ENCODE data around the gene MAGI1.
"Not testable (repeated sequence)": the region's sequence is repeated elsewhere in the genome, so short reads cannot be mapped to it uniquely, and the experiment has no call there.

The MAGI1 gene

DNA sequence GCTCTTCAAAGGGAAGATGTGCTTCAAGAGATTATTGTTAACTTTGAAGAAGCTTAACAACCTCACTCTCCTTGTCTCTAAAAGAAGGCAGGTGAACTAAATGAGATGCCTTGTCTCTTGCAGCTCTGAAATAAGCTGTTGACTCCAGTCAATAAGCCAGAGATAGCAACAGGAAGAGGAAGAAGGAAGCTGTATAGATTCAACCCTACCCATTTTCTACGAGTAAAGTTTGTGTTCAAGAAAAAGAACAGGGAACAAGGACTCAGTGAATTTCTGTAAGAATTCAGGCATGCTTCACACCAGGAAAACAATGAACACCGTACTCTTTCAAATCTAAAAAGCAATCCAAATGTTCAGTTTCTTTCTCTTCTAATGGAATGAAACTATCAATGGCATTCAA, 503.5 kb downstream of the MAGI1 start:
- no peak for DNase-seq (ENCODE audit: low read depth, low spot score)

DNA sequence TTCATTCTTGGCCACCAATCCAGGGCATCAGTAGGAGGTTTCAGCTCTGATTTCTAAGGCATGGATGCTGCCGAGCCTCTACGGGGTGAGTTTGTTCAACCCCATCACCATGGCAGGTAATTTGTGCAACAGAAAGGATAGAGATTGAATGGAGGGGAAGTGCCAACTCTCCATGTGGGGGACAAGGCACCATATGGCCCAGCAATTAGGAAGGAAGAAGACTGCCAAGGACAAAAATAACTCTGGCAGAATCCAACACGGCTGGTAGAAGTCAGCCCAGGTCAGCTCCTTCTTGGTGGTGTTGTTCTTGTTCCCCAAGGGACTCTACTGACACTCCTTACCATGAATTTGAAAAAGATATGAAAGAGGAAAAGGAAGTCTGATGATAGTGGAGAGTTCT, 503.9 kb downstream of the MAGI1 start:
- no peak for DNase-seq (ENCODE audit: low read depth, low spot score)

DNA sequence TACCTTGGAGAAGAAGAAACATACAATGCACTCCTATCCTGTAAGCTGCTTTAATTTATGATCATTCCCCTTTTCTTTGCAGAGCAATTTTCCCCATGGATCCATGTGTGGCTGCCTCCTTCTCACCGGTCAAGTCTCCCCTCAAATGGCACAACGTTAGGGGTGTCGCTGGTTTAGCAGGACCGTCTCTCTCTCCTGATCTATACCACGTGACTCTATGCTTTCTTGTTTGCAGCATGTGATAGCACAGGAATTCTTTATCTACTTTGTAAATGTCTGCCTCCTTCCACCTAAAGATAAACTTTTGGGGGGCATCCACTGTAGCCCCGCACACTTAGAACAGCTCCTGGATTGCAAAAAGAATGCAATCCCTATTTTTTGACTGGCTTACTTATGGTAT, 506.0 kb downstream of the MAGI1 start:
- DNase-seq (ENCODE audit: low read depth, low spot score): no peak

DNA sequence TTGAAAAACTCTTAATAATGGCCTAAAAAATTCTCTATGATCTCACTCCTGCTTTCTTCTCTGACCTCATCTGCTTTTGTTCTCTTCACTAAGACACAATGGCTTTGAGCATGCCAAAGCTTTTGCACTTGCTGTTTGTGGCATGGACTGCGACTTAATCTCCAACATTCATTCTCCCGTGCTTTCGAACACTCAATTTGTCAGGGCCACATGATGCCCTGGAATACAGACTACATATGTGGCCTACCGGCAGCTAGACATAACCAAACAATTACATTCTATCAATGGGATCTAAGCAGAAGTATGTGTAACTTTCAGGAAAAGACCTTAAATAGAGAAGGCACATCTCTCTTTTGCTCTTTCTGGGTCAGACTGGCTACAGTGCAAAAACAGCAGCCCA, 506.5 kb downstream of the MAGI1 start:
- peak; percentile 53 for DNase-seq (ENCODE audit: low read depth, low spot score)

DNA sequence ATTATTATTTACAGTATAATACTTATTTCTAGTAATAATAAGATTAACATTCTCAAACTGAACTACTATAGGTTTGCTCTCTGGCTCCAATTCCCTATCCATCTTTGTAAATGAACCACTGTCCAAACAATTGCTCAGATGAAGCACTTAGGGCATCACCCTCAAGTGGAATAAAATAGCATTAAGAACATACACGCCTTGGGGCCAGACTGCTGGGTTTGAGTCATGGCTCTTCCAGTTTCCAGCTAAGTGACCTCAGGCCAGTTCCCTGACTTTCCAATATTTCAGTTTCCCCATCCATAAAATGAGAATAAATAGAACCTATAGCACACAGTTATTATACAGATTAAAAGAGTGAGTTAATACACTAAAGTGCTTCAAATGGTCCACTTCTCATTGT, 507.2 kb downstream of the MAGI1 start:
- no peak for DNase-seq (ENCODE audit: low read depth, low spot score)

DNA sequence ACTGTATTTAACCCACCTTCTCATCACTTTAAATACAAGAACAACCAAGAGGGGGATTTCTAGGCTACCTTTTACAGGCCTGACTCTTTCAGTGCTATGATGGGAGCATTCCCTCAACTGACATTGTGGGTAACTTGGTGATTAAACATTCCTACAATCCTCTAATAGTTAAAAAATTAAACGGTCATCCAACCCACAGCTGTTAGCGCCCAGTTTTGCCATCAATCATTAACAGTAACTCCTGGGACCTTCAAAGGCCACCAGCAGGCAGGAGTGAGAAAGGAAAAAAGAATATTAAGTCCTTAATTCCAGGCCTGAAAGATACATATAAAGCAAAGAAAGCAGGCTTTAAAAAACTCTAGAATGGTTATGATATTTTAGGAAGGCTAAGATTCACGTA, 512.1 kb downstream of the MAGI1 start:
- DNase-seq (ENCODE audit: low read depth, low spot score): no peak

DNA sequence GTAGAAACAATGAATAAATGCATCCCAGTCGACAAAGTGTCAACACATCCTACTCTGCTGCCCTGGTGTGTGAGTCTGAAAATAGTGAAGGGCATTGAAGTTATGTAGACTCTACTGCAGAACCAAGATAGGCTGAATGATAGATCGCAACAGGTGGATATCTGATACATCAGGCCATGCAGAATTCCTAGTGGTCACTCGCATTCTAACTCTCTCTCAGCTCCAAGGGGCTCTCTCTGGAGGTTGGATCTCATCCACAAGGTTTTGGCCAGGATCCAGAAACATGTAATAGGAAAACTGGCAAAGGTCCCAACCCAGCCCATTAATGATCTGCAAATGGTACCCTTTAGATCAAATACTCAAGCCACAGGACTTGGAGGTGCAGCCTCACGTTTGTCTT, 514.1 kb downstream of the MAGI1 start:
- no peak for DNase-seq (ENCODE audit: low read depth, low spot score)

DNA sequence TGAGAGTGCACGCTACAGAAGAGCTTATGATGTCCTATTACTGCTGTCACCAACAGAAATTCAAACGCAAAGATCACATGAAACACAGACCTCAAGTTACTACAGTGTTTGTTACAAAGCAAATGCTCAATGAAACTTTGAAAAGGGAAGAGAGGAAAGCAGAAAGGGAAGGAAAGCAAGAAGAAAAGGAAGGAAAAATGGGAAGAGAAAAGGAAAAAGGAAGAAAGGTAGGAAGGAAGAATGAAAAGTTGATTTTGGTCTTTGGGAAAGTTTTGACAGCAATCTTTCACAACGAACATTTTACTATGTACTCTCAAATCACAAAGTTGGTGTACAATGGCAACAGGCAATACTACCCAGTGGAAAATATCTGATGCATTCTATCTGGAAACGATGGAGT, 514.8 kb downstream of the MAGI1 start:
- DNase-seq (ENCODE audit: low read depth, low spot score): no peak

DNA sequence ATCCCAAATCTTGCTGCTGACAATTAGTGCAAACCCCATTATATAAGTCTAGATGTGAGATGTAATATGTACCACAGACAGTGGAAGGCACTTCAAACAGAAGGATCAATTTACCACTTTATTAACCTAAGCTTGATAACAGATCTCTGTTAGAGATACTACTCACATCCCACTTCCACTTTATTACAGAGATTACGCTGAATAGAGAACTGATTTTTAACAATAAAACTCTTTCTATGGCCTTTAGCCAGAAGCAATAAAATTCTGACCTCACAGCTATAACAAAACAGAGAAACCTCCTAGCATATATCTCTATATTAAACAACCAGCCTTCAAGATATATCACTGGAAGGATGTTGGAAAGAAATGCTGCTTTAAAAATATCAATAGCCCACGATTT, 517.7 kb downstream of the MAGI1 start:
- no peak for DNase-seq (ENCODE audit: low read depth, low spot score)

DNA sequence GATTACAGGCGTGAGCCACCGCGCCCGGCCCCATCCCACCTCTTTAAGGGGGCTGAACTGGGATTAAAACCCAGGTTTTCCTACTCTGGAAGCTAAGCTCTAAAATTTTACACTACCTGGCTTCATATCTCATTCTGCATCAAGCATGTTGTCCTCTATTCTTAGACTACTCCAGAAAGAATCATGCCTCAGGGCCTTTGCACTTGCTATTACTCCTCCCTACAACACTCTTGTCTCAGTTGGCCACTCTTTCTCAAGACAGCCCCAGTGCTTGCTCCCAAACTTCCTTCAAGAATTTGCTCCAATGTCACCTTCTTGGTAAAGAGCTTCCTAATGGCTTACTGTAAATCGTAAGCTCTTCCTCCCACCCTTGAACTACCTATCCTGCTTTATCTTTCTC, 521.7 kb downstream of the MAGI1 start:
- DNase-seq (ENCODE audit: low read depth, low spot score): no peak

DNA sequence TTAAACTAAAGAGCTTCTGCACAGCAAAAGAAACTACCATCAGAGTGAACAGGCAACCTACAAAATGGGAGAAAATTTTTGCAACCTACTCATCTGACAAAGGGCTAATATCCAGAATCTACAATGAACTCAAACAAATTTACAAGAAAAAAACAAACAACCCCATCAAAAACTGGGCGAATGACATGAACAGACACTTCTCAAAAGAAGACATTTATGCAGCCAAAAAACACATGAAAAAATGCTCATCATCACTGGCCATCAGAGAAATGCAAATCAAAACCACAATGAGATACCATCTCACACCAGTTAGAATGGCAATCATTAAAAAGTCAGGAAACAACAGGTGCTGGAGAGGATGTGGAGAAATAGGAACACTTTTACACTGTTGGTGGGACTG, 524.4 kb downstream of the MAGI1 start:
- not testable (repeated sequence) for DNase-seq (ENCODE audit: low read depth, low spot score)

DNA sequence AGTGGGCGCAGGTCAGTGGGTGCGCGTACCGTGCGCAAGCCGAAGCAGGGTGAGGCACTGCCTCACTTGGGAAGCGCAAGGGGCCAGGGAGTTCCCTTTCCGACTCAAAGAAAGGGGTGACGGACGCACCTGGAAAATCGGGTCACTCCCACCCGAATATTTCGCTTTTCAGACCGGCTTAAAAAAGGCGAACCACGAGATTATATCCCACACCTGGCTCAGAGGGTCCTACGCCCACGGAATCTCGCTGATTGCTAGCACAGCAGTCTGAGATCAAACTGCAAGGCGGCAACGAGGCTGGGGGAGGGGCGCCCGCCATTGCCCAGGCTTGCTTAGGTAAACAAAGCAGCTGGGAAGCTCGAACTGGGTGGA, 529.3 kb downstream of the MAGI1 start:
- not testable (repeated sequence) for DNase-seq (ENCODE audit: low read depth, low spot score)

DNA sequence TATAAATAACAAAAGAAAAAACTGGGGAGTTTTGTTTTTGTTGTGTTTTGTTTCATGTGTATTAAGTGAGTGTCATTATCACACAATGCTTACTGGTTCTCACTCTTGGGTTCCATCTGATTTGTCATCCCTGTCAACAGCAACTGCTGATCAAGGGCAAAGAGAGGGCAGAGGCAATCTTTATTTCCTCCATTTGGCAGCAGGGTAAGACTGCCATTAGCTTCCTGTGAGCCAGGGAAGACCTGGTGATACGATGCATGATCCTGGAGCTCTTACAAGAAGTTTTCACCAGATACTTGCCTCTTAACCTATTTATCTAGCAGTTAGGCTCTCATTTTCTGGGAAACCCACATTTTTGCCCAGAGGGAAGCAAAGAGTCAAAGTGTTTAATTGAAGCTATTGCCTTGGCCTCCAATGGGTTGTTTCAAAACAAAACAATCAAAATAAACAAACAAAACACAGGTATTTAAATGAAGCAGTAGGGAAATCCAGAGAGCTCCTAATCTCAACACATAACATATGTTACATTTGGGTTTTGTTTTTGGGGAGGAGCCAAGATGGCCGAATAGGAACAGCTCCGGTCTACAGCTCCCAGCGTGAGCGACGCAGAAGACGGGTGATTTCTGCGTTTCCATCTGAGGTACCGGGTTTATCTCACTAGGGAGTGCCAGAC, 529.8 kb downstream of the MAGI1 start:
- DNase-seq (ENCODE audit: low read depth, low spot score): no peak

DNA sequence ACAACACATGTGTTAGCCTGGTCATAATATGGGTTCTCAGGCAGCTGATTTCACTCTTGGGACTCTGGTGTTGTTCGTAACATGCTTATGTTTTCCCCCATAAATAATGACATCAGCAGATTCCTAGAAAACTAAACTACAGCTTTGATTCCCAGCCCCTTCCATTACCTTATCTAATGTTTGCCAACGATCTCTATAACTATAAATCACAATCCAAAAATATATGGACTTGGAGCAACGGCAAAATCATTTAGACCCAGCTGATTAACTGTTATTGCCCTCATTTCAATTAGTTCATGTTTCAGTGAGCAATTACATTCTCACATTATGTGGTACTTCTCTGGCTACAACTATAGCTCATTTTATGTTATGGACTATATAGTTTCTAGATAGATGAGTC, 531.3 kb downstream of the MAGI1 start:
- DNase-seq (ENCODE audit: low read depth, low spot score): no peak

DNA sequence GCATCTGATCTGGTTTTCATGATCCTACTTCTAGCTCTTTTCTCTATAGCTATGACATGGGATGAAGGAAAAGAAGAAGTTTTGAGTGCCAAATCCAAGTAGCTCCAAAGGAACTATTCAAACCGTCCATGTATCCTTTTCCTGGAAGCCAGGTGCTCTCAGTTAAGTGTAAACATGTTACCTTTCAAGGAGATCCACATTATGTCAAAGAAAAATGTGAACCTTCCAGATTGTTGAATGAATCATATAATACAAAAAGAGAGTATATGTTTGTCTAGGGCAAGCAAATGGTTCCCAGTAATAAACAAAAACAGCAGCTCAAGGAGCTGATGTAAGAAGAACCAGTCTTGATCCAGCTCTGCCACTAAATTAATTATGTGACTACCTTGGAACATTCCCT, 534.9 kb downstream of the MAGI1 start:
- no peak for DNase-seq (ENCODE audit: low read depth, low spot score)

DNA sequence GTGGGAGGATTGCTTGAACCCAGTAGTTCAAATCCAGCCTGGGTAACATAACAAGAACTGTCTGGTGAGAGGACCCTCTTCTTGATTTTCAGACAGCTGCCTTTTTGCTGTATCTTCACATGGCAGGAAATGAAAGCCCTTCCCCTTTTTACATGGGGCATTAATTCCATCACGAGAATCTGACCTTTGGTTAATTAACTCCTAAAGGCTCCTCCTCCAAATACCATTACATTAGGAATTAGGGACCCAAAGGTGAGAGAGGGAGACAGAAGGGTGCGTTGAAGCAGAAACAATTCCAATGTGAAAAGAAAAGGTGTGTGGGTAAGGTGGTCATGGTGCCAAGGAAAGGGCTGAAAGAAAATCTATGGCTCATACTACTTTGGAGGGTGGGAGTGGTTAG, 536.2 kb downstream of the MAGI1 start:
- DNase-seq (ENCODE audit: low read depth, low spot score): no peak

DNA sequence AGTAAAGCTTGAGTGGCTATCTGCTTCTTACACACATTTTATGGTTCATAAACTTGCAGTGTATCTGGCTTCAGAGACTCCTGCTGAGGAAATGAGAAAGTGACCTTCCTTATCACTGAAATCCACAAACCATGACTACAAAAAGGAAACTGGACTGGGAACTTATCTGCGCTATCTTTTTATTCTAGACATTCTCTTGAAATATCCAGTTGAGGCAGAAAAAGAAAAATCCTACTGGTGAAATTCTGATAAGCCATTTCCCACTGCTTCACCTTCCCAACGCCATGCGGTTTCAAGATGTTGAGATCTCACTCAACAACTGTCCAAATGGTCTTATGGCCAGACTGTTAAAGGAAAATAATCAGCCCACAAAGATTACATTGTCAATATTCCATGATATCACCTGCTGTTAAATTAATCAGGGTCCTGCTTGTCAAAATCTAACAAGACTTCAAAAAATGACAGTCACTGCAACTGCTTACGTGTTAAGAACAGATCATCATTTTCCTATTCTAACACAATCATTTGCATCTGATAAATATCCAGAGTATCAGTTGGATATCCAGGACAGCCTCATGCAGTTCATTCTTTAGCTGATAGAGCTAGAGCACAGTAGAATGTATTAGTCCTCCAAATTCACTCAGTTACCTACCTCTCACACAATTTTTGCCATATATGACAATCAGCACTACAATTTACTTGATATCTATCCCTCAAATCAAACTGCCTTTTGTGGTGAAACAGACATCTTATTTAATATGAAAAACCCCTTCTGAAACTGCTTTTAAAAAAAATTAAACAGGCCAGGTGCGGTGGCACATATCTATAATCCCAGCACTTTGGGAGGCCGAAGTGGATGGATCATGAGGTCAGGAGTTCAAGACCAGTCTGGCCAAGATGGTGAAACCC, 538.1 kb downstream of the MAGI1 start:
- no peak for DNase-seq (ENCODE audit: low read depth, low spot score)

DNA sequence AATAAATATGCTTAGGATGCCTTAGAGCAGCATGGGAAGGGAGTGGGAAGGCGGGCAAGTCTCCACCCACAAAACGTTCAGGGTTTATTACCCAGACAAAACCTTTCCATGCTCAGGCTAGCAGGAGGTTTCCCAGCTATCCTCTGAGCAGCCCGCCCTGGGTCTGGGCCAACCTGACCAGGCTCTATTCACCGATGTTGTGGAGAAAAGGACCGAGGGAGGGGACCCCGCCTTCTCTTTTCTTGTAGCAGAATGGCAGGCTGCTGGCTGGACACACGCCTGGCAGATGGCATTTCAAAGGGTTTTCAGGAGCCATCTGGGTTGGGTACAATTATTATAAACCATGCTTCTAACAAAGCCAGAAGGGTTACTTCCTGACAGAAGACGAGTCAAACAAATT, 540.9 kb downstream of the MAGI1 start:
- peak; percentile 42 for DNase-seq (ENCODE audit: low read depth, low spot score)

DNA sequence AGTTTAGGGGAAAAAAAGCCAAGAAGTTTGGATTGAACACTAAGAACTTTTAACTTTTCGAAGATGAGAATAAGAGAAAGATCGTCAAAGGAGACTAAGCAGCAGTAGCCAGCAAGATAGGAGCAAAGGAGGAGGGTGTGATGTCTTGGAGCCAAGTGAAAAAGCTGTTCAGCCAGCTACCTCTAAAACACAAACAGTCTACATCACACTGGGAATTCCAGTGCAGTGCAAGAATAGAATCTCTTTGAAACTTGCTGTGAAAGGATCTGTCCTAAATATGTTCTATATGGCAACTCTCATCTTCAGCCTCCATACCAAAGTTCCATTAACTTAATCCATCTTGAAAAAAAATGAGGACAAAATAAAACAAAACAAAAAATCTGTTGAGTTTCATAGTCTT, 541.5 kb downstream of the MAGI1 start:
- DNase-seq (ENCODE audit: low read depth, low spot score): no peak

DNA sequence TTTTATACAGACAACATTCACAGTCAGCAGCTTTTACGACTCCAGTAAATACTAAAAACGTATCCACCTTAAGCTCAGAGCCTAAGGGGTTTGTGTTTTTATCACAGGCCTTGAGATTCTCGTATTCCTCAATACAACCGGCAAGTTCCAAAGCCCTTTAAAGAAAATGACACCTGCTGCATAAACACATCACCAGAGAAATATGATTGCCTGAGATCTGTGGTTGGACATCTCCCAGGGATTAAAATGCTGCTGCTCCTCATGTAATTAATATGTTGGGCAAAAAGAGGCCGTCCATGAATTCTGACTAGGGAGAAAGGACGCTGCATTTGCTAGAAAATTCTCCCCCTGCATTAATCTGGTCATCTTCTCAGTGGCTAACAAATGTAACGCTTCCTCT, 544.8 kb downstream of the MAGI1 start:
- no peak for DNase-seq (ENCODE audit: low read depth, low spot score)

DNA sequence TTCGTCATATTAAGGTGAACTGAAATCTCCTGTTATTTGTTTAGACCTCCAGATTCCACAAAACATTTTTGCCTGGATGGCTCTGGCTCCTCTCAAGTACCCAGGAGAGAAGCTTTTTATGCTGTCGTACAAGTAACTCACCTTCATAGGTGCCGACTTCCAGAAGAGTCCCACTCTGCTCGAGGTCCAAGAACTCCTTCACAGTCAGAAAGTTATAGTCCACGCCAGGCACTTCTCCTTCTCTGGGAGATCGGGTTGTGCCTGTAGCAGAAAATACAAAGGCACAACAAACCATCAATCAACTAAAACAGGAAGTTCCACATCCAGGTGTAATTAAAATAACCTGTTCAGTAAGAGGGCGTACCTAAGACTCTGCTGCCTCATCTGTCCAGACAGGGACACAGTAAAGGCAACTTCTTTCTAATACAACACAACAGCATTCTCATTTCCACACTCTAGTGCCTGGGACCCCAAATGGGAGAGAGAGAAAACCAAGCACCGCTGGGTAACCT, 545.3 kb downstream of the MAGI1 start:
- no peak for DNase-seq (ENCODE audit: low read depth, low spot score)

DNA sequence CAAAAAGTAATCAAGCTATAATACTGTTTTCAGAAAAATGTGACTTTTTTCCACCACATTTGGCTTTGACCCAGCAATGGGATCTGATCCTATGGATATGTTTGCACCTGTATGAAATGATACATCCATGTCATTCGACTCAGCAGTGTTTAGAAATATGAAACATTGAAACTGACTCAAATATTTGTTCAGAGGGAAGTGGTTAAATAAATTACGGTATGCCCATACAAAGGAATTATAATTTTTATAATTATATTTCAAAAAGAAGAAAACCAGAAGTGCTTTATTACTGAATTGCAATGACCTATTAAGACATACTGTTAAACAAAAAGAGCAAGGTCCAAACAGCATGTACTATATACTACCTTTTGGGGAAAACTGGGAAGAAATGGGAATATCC, 546.5 kb downstream of the MAGI1 start:
- DNase-seq (ENCODE audit: low read depth, low spot score): no peak

DNA sequence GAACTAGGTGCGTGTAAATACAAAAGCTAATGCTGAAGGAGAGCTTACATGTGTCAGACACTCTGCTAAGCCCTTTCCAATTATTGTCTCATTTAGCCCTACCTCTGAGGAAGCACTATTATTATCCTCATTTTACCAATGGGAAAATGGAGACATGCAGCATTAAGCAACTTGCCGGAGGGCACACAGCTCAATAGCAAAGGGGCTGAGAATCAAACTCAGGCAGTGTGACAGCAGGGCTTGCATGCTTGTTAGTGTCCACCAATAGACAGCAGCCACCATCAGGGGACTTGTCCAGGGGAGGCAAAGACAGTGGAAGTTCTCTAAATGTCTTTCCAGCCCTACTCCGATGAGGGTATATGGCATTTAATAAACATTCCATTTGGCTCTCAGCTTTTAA, 548.6 kb downstream of the MAGI1 start:
- DNase-seq (ENCODE audit: low read depth, low spot score): no peak

Data from astrocyte of the hippocampus (primary cell).